Measurements from ENCODE around the gene GPX3.

The GPX3 gene

GRCh38 chr5:151077967-151078366 is 57.6 kb downstream of the GPX3 start:
- H3K27ac ChIP-seq = no peak overlapping the region
- TF ChIP-seq CTCF (IDR thresholded peaks at IDR 0.05) (no peak), ZFX (IDR thresholded peaks at IDR 0.05; ENCODE audit: borderline replicate concordance) (no peak)

Data from 22Rv1 (cell line).